Measurements from ENCODE around the gene SDK1. TPM values are rescaled to one million over a fixed set of nuclear protein-coding genes. Genes with fewer than 3 reads are reported as not detected.

SDK1 gene
- total and polyA plus RNA-seq, 2 experiments from 2014 or later, result not detected

DNA sequence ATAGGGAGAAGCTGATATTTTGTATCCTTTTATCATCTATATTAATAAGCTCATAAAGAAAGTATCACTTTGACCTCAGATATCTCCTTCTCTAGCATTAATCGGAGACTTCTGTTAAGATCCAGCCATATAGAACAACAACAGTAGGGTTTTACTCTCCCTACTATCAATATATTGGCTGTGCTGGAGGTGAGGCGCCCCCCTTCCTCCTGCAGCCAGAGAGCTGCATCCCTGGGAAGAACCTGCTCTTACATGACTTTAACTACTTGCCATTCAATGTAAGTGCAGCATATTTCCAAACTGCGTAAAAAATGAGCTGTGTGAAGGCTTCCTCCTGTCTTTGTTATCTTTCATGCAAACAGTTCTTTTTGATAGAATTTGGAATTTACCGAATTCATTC lies 247.8 kb downstream of the SDK1 start:
- Histone ChIP-seq H2AFZ (no peak overlapping the region), H3K4me1 (ENCODE audit: insufficient read depth) (no peaks in the 10 kb centered on the region), H3F3A (ENCODE audit: insufficient read depth) (no peaks in the 10 kb centered on the region), H3K9ac (no peak overlapping the region), H3K4me3 (no peak overlapping the region), H3K4me2 (ENCODE audit: unreplicated experiment) (no peak overlapping the region), H3K9me3 (ENCODE audit: low read depth) (peaks cover 4% of the 10 kb centered on the region), H4K20me1 (ENCODE audit: insufficient read depth) (no peaks in the 10 kb centered on the region), H3K27me3 (replicated peaks; ENCODE audit: insufficient read depth) (no peaks in the 10 kb centered on the region), H3K36me3 (ENCODE audit: low read depth) (no peaks in the 10 kb centered on the region), H3K79me2 (ENCODE audit: insufficient read depth) (no peaks in the 10 kb centered on the region), H3K27ac (no peak overlapping the region), H3K9me2 (ENCODE audit: insufficient read depth) (no peaks in the 10 kb centered on the region)
- no peak for DNase-seq
- WGBS, 2 experiments (ENCODE audit: low coverage in 1 of 2, low lambda C conversion rate in 2 of 2, missing lambda C conversion rate in 2 of 2), result 58 to 62% methylated on average over 4 of the region's 4 CpGs
- no peak for TF ChIP-seq EZH2phosphoT487 (IDR thresholded peaks at IDR 0.05; ENCODE audit: insufficient read depth, low read depth)
- no peak for TF ChIP-seq EZH2 (IDR thresholded peaks at IDR 0.05; ENCODE audit: insufficient read depth, poor library complexity, severe bottlenecking)
- in situ Hi-C loops (cut with MboI), result no loop called here

DNA sequence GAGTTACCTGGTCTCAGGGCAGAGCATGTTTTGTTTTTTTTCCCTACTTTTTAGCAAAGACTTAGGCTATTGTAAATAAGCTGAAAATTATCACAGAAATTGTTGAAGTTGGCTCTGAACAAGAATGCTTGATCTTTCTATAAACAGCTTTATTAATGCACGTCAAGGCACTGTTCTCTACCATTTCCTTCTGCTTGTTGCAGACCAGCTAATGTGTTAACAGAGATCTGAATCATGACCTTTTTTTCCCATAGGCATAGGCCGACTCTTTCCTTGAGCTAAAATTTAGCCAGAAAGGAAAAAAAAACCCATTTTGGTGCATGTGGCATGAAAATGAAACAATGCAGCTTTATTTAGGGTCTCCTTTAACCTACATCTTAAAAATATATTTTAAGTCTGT lies 248.5 kb downstream of the SDK1 start:
- no peaks in the 10 kb centered on the region for H3K4me1 ChIP-seq (ENCODE audit: insufficient read depth)
- in situ Hi-C loops (cut with MboI), result no loop called here
- no peak overlapping the region for H3K4me2 ChIP-seq (ENCODE audit: unreplicated experiment)

DNA sequence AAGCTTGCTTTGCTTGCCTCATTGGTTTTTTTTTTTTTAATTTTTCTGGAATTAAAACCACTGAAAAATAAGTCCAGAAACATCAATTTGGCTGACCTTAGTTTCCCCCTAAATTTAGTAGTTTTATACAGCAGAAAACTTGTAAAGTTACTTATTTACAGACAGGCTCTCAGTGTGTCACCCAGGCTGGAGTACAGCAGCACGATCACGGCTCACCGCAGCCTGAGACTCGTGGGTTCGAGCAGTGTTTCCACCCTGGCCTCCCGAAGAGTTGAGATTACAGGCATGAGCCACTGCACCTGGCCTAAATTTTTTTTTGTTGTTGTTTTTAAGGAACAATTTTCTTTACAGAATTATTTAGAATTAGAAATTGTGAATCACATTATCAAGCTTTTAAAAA lies 250.5 kb downstream of the SDK1 start:
- Histone ChIP-seq H3K4me3 (no peak overlapping the region), H3F3A (ENCODE audit: insufficient read depth) (no peaks in the 10 kb centered on the region), H3K9ac (no peak overlapping the region), H3K4me2 (ENCODE audit: unreplicated experiment) (no peak overlapping the region), H2AFZ (no peak overlapping the region), H4K20me1 (ENCODE audit: insufficient read depth) (no peaks in the 10 kb centered on the region), H3K27ac (no peak overlapping the region), H3K9me3 (ENCODE audit: low read depth) (peaks cover 4% of the 10 kb centered on the region), H3K36me3 (ENCODE audit: low read depth) (no peaks in the 10 kb centered on the region), H3K9me2 (ENCODE audit: insufficient read depth) (no peaks in the 10 kb centered on the region), H3K27me3 (replicated peaks; ENCODE audit: insufficient read depth) (no peaks in the 10 kb centered on the region), H3K4me1 (ENCODE audit: insufficient read depth) (no peaks in the 10 kb centered on the region), H3K79me2 (ENCODE audit: insufficient read depth) (no peaks in the 10 kb centered on the region)
- no peak for DNase-seq
- in situ Hi-C loops (cut with MboI), result no loop called here
- no peak for TF ChIP-seq EZH2phosphoT487 (IDR thresholded peaks at IDR 0.05; ENCODE audit: insufficient read depth, low read depth)
- no peak for TF ChIP-seq EZH2 (IDR thresholded peaks at IDR 0.05; ENCODE audit: insufficient read depth, poor library complexity, severe bottlenecking)
- whole genome bisulfite sequencing, 2 experiments (ENCODE audit: low coverage in 1 of 2, low lambda C conversion rate in 2 of 2, missing lambda C conversion rate in 2 of 2), result 75 to 78% methylated on average over 6 of the region's 6 CpGs

More for the DNA sequence above, 248.5 kb downstream of the SDK1 start:
- TF ChIP-seq EZH2phosphoT487 (IDR thresholded peaks at IDR 0.05; ENCODE audit: insufficient read depth, low read depth) (no peak), EZH2 (IDR thresholded peaks at IDR 0.05; ENCODE audit: insufficient read depth, poor library complexity, severe bottlenecking) (no peak)
- no peak for DNase-seq
- no peak overlapping the region for H3K9ac ChIP-seq
- no peak overlapping the region for H2AFZ ChIP-seq
- no peaks in the 10 kb centered on the region for H3F3A ChIP-seq (ENCODE audit: insufficient read depth)
- H3K27me3 ChIP-seq (replicated peaks; ENCODE audit: insufficient read depth), result no peaks in the 10 kb centered on the region
- no peaks in the 10 kb centered on the region for H4K20me1 ChIP-seq (ENCODE audit: insufficient read depth)
- 39 to 54% methylated on average over 2 of the region's 2 CpGs for WGBS, 2 experiments (ENCODE audit: low coverage in 1 of 2, low lambda C conversion rate in 2 of 2, missing lambda C conversion rate in 2 of 2)
- H3K27ac ChIP-seq, result no peak overlapping the region
- H3K79me2 ChIP-seq (ENCODE audit: insufficient read depth), result no peaks in the 10 kb centered on the region
- H3K9me3 ChIP-seq (ENCODE audit: low read depth), result peaks cover 4% of the 10 kb centered on the region
- no peaks in the 10 kb centered on the region for H3K36me3 ChIP-seq (ENCODE audit: low read depth)
- H3K4me3 ChIP-seq, result no peak overlapping the region
- H3K9me2 ChIP-seq (ENCODE audit: insufficient read depth), result no peaks in the 10 kb centered on the region

DNA sequence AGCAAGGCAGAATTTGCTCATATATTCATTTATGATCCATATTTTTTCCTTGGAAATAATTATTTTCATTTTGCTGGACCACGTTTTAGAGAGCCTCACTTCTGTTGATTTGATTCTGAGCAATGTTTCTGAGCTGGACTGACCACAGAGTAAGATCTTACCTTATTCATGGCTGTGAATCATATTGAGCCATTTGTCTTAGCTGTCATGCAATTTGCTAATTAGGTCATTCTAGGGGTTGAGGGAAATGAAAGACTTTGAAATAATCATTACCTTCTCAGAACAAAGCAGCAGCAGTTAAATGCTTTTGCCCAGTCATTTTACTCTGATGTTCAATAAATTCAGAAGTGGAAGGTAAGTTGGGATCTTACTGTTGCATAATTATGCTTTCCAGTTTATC lies 251.4 kb downstream of the SDK1 start:
- H3K9ac ChIP-seq, result no peak overlapping the region
- H3K9me3 ChIP-seq (ENCODE audit: low read depth), result peaks cover 4% of the 10 kb centered on the region
- no peak overlapping the region for H2AFZ ChIP-seq
- H3F3A ChIP-seq (ENCODE audit: insufficient read depth), result no peaks in the 10 kb centered on the region
- no peaks in the 10 kb centered on the region for H3K36me3 ChIP-seq (ENCODE audit: low read depth)
- no peak for TF ChIP-seq EZH2 (IDR thresholded peaks at IDR 0.05; ENCODE audit: insufficient read depth, poor library complexity, severe bottlenecking)
- no peak for TF ChIP-seq EZH2phosphoT487 (IDR thresholded peaks at IDR 0.05; ENCODE audit: insufficient read depth, low read depth)
- no peak overlapping the region for H3K4me2 ChIP-seq (ENCODE audit: unreplicated experiment)
- 9 to 14% methylated on average over 1 of the region's 1 CpG for WGBS, 2 experiments (ENCODE audit: low coverage in 1 of 2, low lambda C conversion rate in 2 of 2, missing lambda C conversion rate in 2 of 2)
- in situ Hi-C loops (cut with MboI), result no loop called here
- H3K27me3 ChIP-seq (replicated peaks; ENCODE audit: insufficient read depth), result no peaks in the 10 kb centered on the region
- H3K4me3 ChIP-seq, result no peak overlapping the region
- H3K79me2 ChIP-seq (ENCODE audit: insufficient read depth), result no peaks in the 10 kb centered on the region
- H3K4me1 ChIP-seq (ENCODE audit: insufficient read depth), result no peaks in the 10 kb centered on the region
- H3K9me2 ChIP-seq (ENCODE audit: insufficient read depth), result no peaks in the 10 kb centered on the region
- DNase-seq, result no peak
- H4K20me1 ChIP-seq (ENCODE audit: insufficient read depth), result no peaks in the 10 kb centered on the region
- no peak overlapping the region for H3K27ac ChIP-seq

DNA sequence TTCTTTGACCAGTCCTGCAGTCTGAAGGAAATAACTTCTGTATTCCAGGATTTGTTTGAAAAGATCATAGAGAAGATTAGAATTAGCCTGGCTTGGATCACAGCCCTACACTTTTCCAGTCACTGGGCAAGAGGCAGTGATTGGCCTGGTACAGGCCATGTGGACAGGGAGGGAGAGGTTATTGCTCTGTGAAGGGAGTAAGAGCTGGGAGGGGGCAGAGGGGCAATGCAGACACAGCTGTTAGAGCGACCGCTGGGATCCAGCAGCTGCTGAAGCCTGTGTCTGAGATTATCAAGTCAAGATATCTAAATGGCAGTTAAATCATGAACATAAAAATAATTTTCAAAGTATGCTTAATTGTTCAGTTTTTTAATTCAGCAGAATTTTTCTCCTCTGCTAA lies 257.3 kb downstream of the SDK1 start:
- H3K4me2 ChIP-seq (ENCODE audit: unreplicated experiment), result no peak overlapping the region

More for the DNA sequence above, 257.3 kb downstream of the SDK1 start:
- DNase-seq, result no peak
- Histone ChIP-seq H3K4me1 (ENCODE audit: insufficient read depth) (no peaks in the 10 kb centered on the region), H4K20me1 (ENCODE audit: insufficient read depth) (no peaks in the 10 kb centered on the region), H3K4me3 (no peak overlapping the region), H3K36me3 (ENCODE audit: low read depth) (no peaks in the 10 kb centered on the region), H2AFZ (no peak overlapping the region), H3K27me3 (replicated peaks; ENCODE audit: insufficient read depth) (no peaks in the 10 kb centered on the region), H3K9ac (no peak overlapping the region), H3K9me2 (ENCODE audit: insufficient read depth) (no peaks in the 10 kb centered on the region), H3K27ac (no peak overlapping the region), H3K9me3 (ENCODE audit: low read depth) (no peaks in the 10 kb centered on the region), H3F3A (ENCODE audit: insufficient read depth) (no peaks in the 10 kb centered on the region), H3K79me2 (ENCODE audit: insufficient read depth) (no peaks in the 10 kb centered on the region)
- TF ChIP-seq EZH2phosphoT487 (IDR thresholded peaks at IDR 0.05; ENCODE audit: insufficient read depth, low read depth) (no peak), EZH2 (IDR thresholded peaks at IDR 0.05; ENCODE audit: insufficient read depth, poor library complexity, severe bottlenecking) (no peak)
- WGBS, 2 experiments (ENCODE audit: low coverage in 1 of 2, low lambda C conversion rate in 2 of 2, missing lambda C conversion rate in 2 of 2), result 20 to 22% methylated on average over 2 of the region's 2 CpGs
- in situ Hi-C loops (cut with MboI), result no loop called here

Measured in GM23248 (cell line).